Endothelial cell of umbilical vein (primary cell): ENCODE data around the gene EBF4. TPM values are rescaled to one million over a fixed set of nuclear protein-coding genes. Genes with fewer than 3 reads are reported as not detected.

Source experiments
- BruUV-seq: library from RNA; stranded (reverse); fragments of 400-500 nt; replicated peaks from 2 replicates; lab custom pipeline; 2021; lab: Mats Ljungman, UMichigan
- CTCF ChIA-PET: fragments of 300-600, 350-600 bp; sonication (Branson Sonifier 250); formaldehyde crosslinking; loops from one replicate; lab custom pipeline; 2021; ENCODE audit warnings: antibody characterized with exemption, inconsistent platforms; lab: Charles Lee
- POLR2A ChIA-PET: fragments of 300-600, 350-600 bp; sonication (Branson Sonifier 250); formaldehyde crosslinking; loops from one replicate; lab custom pipeline; 2021; ENCODE audit warnings: antibody characterized with exemption, inconsistent platforms; lab: Charles Lee
- DNase-seq: peaks from one replicate; pipeline ENCODE4 v3.0.0-alpha.2; 2011; ENCODE audit warnings: low read depth, low spot score
- FAIRE-seq: peaks from 2 replicates; lab custom pipeline; 2011; peaks lifted over from hg19 to GRCh38; lab: Jason Lieb, UNC
- H2AFZ ChIP-seq: 2 replicates; pipeline ENCODE4 v1.6.0; 2012; ENCODE audit warnings: low read depth, low read length, control low read depth, inconsistent platforms
- H3K27ac ChIP-seq: 2 replicates; pipeline ENCODE4 v1.5.1; 2011; ENCODE audit warnings: low read depth, mild to moderate bottlenecking, control low read depth, low read length, moderate library complexity; ENCODE audit not compliant: insufficient read depth
- H3K27me3 ChIP-seq, 2 experiments: 2 replicates each; pipeline versions ENCODE4 v1.6.0 to v1.6.1; 2011; ENCODE audit warnings: low read length in 2 of 2, mixed read lengths in 1 of 2; ENCODE audit not compliant: control insufficient read depth in 2 of 2, insufficient read depth in 2 of 2
- H3K36me3 ChIP-seq, 2 experiments: 2 replicates in 1 of 2; 3 replicates in 1 of 2; pipeline ENCODE4 v1.5.1; 2011; ENCODE audit warnings: low read length in 2 of 2, mild to moderate bottlenecking in 1 of 2, moderate library complexity in 1 of 2; ENCODE audit not compliant: control insufficient read depth in 2 of 2, insufficient read depth in 2 of 2; ENCODE audit errors: extremely low read depth in 1 of 2
- H3K4me1 ChIP-seq: 3 replicates; pipeline ENCODE4 v1.5.1; 2011; ENCODE audit warnings: mild to moderate bottlenecking, low read length; ENCODE audit not compliant: control insufficient read depth, insufficient read depth; ENCODE audit errors: extremely low read depth
- H3K4me2 ChIP-seq: 2 replicates; pipeline ENCODE4 v1.6.1; 2011; ENCODE audit warnings: low read length, control low read depth, mixed read lengths; ENCODE audit not compliant: insufficient read depth
- H3K4me3 ChIP-seq, 3 experiments: fragments of 200-600 bp in 1 of 3; sonication (generic), shearing (Covaris generic) in 1 of 3; replicated peaks in 1 of 3; 2 replicates each; pipeline ENCODE4 v1.5.1; 2011 to 2016; ENCODE audit warnings: control low read depth in 3 of 3, low read length in 3 of 3, mild to moderate bottlenecking in 2 of 3, inconsistent platforms in 1 of 3, low read depth in 1 of 3, moderate library complexity in 1 of 3; ENCODE audit not compliant: insufficient read depth in 1 of 3
- H3K79me2 ChIP-seq: 2 replicates; pipeline ENCODE4 v1.6.0; 2012; ENCODE audit warnings: low read length, inconsistent platforms; ENCODE audit not compliant: control insufficient read depth, insufficient read depth
- H3K9ac ChIP-seq: replicated peaks from 2 replicates; pipeline ENCODE3; 2011; ENCODE audit warnings: low read length, control low read depth; ENCODE audit not compliant: insufficient read depth; ENCODE audit errors: extremely low read depth
- H3K9me1 ChIP-seq: replicated peaks from 3 replicates; pipeline ENCODE4 v1.6.0; 2011; ENCODE audit warnings: mild to moderate bottlenecking, low read length; ENCODE audit not compliant: control insufficient read depth, insufficient read depth; ENCODE audit errors: extremely low read depth
- H3K9me3 ChIP-seq: replicated peaks from 2 replicates; pipeline ENCODE4 v1.5.1; 2012; ENCODE audit warnings: low read length, inconsistent platforms; ENCODE audit not compliant: control insufficient read depth, insufficient read depth
- H4K20me1 ChIP-seq: replicated peaks from 2 replicates; pipeline ENCODE3; 2011; ENCODE audit warnings: mild to moderate bottlenecking, low read length; ENCODE audit not compliant: control insufficient read depth, insufficient read depth; ENCODE audit errors: extremely low read depth
- CTCF ChIP-seq, 2 donors: IDR thresholded peaks; 1 replicate in 1 of 2; 2 replicates in 1 of 2; pipeline ENCODE4 v1.5.1; 2011; ENCODE audit warnings: low read length in 2 of 2, mild to moderate bottlenecking in 2 of 2, moderate library complexity in 2 of 2, control low read depth in 1 of 2, inconsistent platforms in 1 of 2, low read depth in 1 of 2; ENCODE audit not compliant: insufficient read depth in 1 of 2; ENCODE audit errors: extremely low read depth in 1 of 2
- EZH2 ChIP-seq: IDR thresholded peaks from 2 replicates; pipeline ENCODE4 v1.6.1; 2012; ENCODE audit warnings: borderline replicate concordance, low read depth, mild to moderate bottlenecking, moderate library complexity, low read length, inconsistent platforms; ENCODE audit not compliant: severe bottlenecking
- FOS ChIP-seq: IDR thresholded peaks from 2 replicates; pipeline ENCODE4 v1.6.1; 2011; ENCODE audit warnings: mild to moderate bottlenecking, low read length, moderate library complexity, borderline replicate concordance; ENCODE audit not compliant: insufficient read depth
- GATA2 ChIP-seq: IDR thresholded peaks from 2 replicates; pipeline ENCODE4 v1.7.0; 2011; ENCODE audit warnings: low read depth, mild to moderate bottlenecking, moderate library complexity, mixed read lengths, low read length; ENCODE audit not compliant: insufficient read length, insufficient read depth
- JUN ChIP-seq: IDR thresholded peaks from 2 replicates; pipeline ENCODE4 v1.6.1; 2011; ENCODE audit warnings: borderline replicate concordance, low read depth; ENCODE audit not compliant: insufficient read length, insufficient read depth
- MAX ChIP-seq: IDR thresholded peaks from 2 replicates; pipeline ENCODE4 v1.6.1; 2011; ENCODE audit not compliant: insufficient read depth, insufficient read length
- MYC ChIP-seq: IDR thresholded peaks from one replicate; pipeline ENCODE4 v1.6.1; 2011; ENCODE audit warnings: mild to moderate bottlenecking, low read depth, low read length
- POLR2A ChIP-seq: IDR thresholded peaks from 2 replicates; pipeline ENCODE4 v1.6.1; 2012; ENCODE audit warnings: low read depth, mild to moderate bottlenecking, control low read depth, low read length
- POLR2AphosphoS5 ChIP-seq: IDR thresholded peaks from 2 replicates; pipeline ENCODE4 v1.6.1; 2012; ENCODE audit warnings: low read depth, mild to moderate bottlenecking, control low read depth, low read length, moderate library complexity; ENCODE audit not compliant: insufficient read depth
- dilution Hi-C: fragments of 300-500 bp; cut with MboI; formaldehyde crosslinking; loops from one replicate; pipeline ENCODE4 v1.15.0; 2019; ENCODE audit warnings: low sequenced_read_pairs; ENCODE audit not compliant: extremely low pct_ligation_motif_present
- intact Hi-C: fragments of 100-400 bp; cut with micrococcal nuclease; formaldehyde crosslinking; loops from one replicate; pipeline ENCODE4 v1.10.0; 2022
- polyA plus RNA-seq, 4 experiments: library from polyadenylated mRNA; depleted of rRNA in 3 of 4; stranded (reverse) in 3 of 4; unstranded in 1 of 4; fragments of >200 nt; gene quantifications; 2 replicates each; pipeline versions ENCODE4 v1.2.1 to v1.2.3, GENCODE V29; 2011 to 2012; ENCODE audit warnings: missing spikeins in 1 of 4
- total RNA-seq: library from RNA; stranded (reverse); gene quantifications from 2 replicates; pipeline ENCODE4 v1.2.3, GENCODE V29; 2021

The EBF4 gene
- total and polyA plus RNA-seq, 2 donors (not counting 3 experiments of a cell fraction or from before 2014, with no cell fraction given), result 2.7 to 3.4 TPM

GRCh38 chr20:2798095-2798805, 105.7 kb downstream of the EBF4 start:
- Histone ChIP-seq H3K4me3 (no peak overlapping the region), H3K79me2 (no peaks in the 10 kb centered on the region), H2AFZ (no peak overlapping the region), H3K36me3 (no peaks in the 10 kb centered on the region), H3K9me3 (no peaks in the 10 kb centered on the region), H3K27ac (no peak overlapping the region), H3K4me2 (no peak overlapping the region), H4K20me1 (no peaks in the 10 kb centered on the region), H3K9ac (no peak overlapping the region), H3K4me1 (peaks cover 6% of the 10 kb centered on the region), H3K9me1 (no peaks in the 10 kb centered on the region), H3K27me3 (peaks cover 25 to 35% of the 10 kb centered on the region in 2 experiments)
- DNase-seq (no peak), FAIRE-seq (no peak)
- no TSS peak for BruUV-seq
- CTCF ChIA-PET, result interaction anchor here (2.7 kb wide), 1 partner anchor 54 kb away, joined by 7 read pairs; no protein-coding TSS in a partner anchor
- TF ChIP-seq FOS, result no peak
- no peak for TF ChIP-seq CTCF (IDR thresholded peaks at IDR 0.05; ENCODE audit: extremely low read depth in 1 of 2, insufficient read depth in 1 of 2, low read depth in 1 of 2, low read length in 2 of 2)
- TF ChIP-seq GATA2, result no peak
- TF ChIP-seq JUN, result no peak
- no peak for TF ChIP-seq POLR2A
- TF ChIP-seq EZH2, result no peak
- no peak for TF ChIP-seq MYC
- TF ChIP-seq MAX, result no peak
- no peak for TF ChIP-seq POLR2AphosphoS5
- intact Hi-C loops (no loop called here), dilution Hi-C loops (no loop called here)
- POLR2A ChIA-PET, result no interaction called here
